HCT116 (cell line): ENCODE data around the gene NCF4. TPM values are rescaled to one million over a fixed set of nuclear protein-coding genes. Genes with fewer than 3 reads are reported as not detected.

ENCODE experiments used
- ATAC-seq: fragments of 200-7000 bp; cut with Tn5 transposase; 2 replicates; pipeline ENCODE4 v1.9.1; 2020; ENCODE audit warnings: mild to moderate bottlenecking, moderate library complexity
- BruUV-seq: library from RNA; stranded (reverse); fragments of 400-500 nt; replicated peaks from 2 replicates; lab custom pipeline; 2021; lab: Mats Ljungman, UMichigan
- CTCF ChIA-PET: fragments of 300-600 bp; sonication (Branson Sonifier 250); formaldehyde crosslinking; loops from one replicate; lab custom pipeline; 2021; ENCODE audit warnings: antibody characterized with exemption; lab: Charles Lee
- POLR2A ChIA-PET: fragments of 300-600, 350-600 bp; sonication (Branson Sonifier 250); formaldehyde crosslinking; loops from one replicate; lab custom pipeline; 2021; ENCODE audit warnings: antibody characterized with exemption; lab: Charles Lee
- RAD21 ChIA-PET, 2 experiments: fragments of 300-600 bp; sonication (Branson Sonifier 250); formaldehyde crosslinking; loops; one replicate each; lab custom pipeline; 2023; ENCODE audit warnings: low total read pairs in 2 of 2; ENCODE audit not compliant: uncharacterized antibody in 2 of 2, unreplicated experiment in 2 of 2, low non-redundant PET in 1 of 2; lab: Charles Lee
- DNase-seq: peaks from one replicate; pipeline ENCODE4 v3.0.0-alpha.2; 2010; ENCODE audit warnings: low read depth, low spot score
- H2AFZ ChIP-seq: fragments of 200-600 bp; shearing (Covaris generic), sonication (generic); 2 replicates; pipeline ENCODE4 v1.6.1; 2017; ENCODE audit warnings: low read depth, mixed run types, mixed read lengths, antibody characterized with exemption, low read length; ENCODE audit not compliant: poor library complexity, severe bottlenecking
- H3K27ac ChIP-seq: 2 replicates; pipeline ENCODE4 v1.5.1; 2012; ENCODE audit warnings: low read depth, low read length
- H3K27me3 ChIP-seq: fragments of 200-600 bp; sonication (generic); 2 replicates; pipeline ENCODE4 v1.6.1; 2016; ENCODE audit warnings: mixed run types, low read length, mixed read lengths; ENCODE audit not compliant: insufficient read depth
- H3K36me3 ChIP-seq, 2 experiments: fragments of 200-500 bp in 1 of 2; fragments of 200-600 bp in 1 of 2; sonication (Bioruptor generic) in 1 of 2; sonication (generic) in 1 of 2; 2 replicates each; pipeline versions ENCODE4 v1.5.1 to v1.6.1; 2014 to 2016; ENCODE audit warnings: low read length in 2 of 2, inconsistent platforms in 1 of 2, mixed read lengths in 1 of 2, mixed run types in 1 of 2; ENCODE audit not compliant: insufficient read depth in 2 of 2, control insufficient read depth in 1 of 2
- H3K4me1 ChIP-seq, 2 experiments: fragments of 200-600 bp in 1 of 2; sonication (generic) in 1 of 2; 2 replicates each; pipeline versions ENCODE4 v1.5.1 to v1.6.1; 2012 to 2017; ENCODE audit warnings: low read length in 2 of 2, inconsistent platforms in 1 of 2, mild to moderate bottlenecking in 1 of 2, mixed read lengths in 1 of 2, mixed run types in 1 of 2, moderate library complexity in 1 of 2; ENCODE audit not compliant: insufficient read depth in 2 of 2, control insufficient read depth in 1 of 2
- H3K4me2 ChIP-seq: fragments of 200-600 bp; sonication (generic); 2 replicates; pipeline ENCODE4 v1.6.1; 2017; ENCODE audit warnings: mixed run types, low read length, mixed read lengths
- H3K4me3 ChIP-seq, 2 experiments: fragments of 200-600 bp in 1 of 2; sonication (generic) in 1 of 2; replicated peaks in 1 of 2; 2 replicates each; pipeline ENCODE4 v1.5.1; 2011 to 2016; ENCODE audit warnings: low read length in 2 of 2, control low read depth in 1 of 2, low read depth in 1 of 2, mild to moderate bottlenecking in 1 of 2, mixed read lengths in 1 of 2, mixed run types in 1 of 2
- H3K79me2 ChIP-seq: fragments of 200-600 bp; sonication (generic); 2 replicates; pipeline ENCODE4 v1.6.1; 2017; ENCODE audit warnings: mild to moderate bottlenecking, mixed run types, low read length, moderate library complexity, mixed read lengths; ENCODE audit not compliant: insufficient read depth
- H3K9ac ChIP-seq: fragments of 200-600 bp; sonication (generic); 2 replicates; pipeline ENCODE4 v1.6.1; 2016; ENCODE audit warnings: low read length, mixed read lengths
- H3K9me2 ChIP-seq: fragments of 200-600 bp; sonication (generic), shearing (Covaris generic); 2 replicates; pipeline ENCODE4 v1.6.1; 2017; ENCODE audit warnings: mixed run types, mild to moderate bottlenecking, moderate library complexity; ENCODE audit not compliant: insufficient read depth
- H3K9me3 ChIP-seq, 2 experiments: fragments of 200-500 bp in 1 of 2; fragments of 200-600 bp in 1 of 2; sonication (Bioruptor generic) in 1 of 2; sonication (generic) in 1 of 2; 2 replicates each; pipeline ENCODE4 v1.6.1; 2014 to 2017; ENCODE audit warnings: low read length in 2 of 2, mixed read lengths in 2 of 2, inconsistent platforms in 1 of 2, low read depth in 1 of 2, mild to moderate bottlenecking in 1 of 2, mixed run types in 1 of 2, moderate library complexity in 1 of 2; ENCODE audit not compliant: control insufficient read depth in 1 of 2, insufficient read depth in 1 of 2
- H4K20me1 ChIP-seq: fragments of 200-600 bp; sonication (generic), shearing (Covaris generic); 2 replicates; pipeline ENCODE4 v1.6.1; 2017; ENCODE audit warnings: mixed run types, mild to moderate bottlenecking, moderate library complexity; ENCODE audit not compliant: insufficient read depth
- CBX3 ChIP-seq: IDR thresholded peaks from 2 replicates; pipeline ENCODE4 v1.6.1; 2012; ENCODE audit warnings: low read depth
- CEBPB ChIP-seq: IDR thresholded peaks from 2 replicates; pipeline ENCODE4 v1.6.1; 2012; ENCODE audit warnings: low read depth
- FOSL1 ChIP-seq: IDR thresholded peaks from 2 replicates; pipeline ENCODE4 v1.6.1; 2012; ENCODE audit warnings: low read depth
- POLR2AphosphoS5 ChIP-seq: IDR thresholded peaks from 2 replicates; pipeline ENCODE4 v1.6.1; 2011; ENCODE audit warnings: mild to moderate bottlenecking, low read depth, low read length, moderate library complexity
- RAD21 ChIP-seq: IDR thresholded peaks from 2 replicates; pipeline ENCODE4 v1.6.1; 2012; ENCODE audit warnings: low read depth, mild to moderate bottlenecking
- YY1 ChIP-seq: IDR thresholded peaks from 2 replicates; pipeline ENCODE4 v1.6.1; 2011; ENCODE audit warnings: low read length, low read depth, moderate library complexity, mild to moderate bottlenecking; ENCODE audit not compliant: insufficient replicate concordance; ENCODE audit errors: extremely low read depth
- ZFX ChIP-seq: fragments of 450-650 bp; IDR thresholded peaks from 2 replicates; pipeline ENCODE4 v1.6.1; 2017
- intact Hi-C: fragments of 100-400 bp; cut with micrococcal nuclease; formaldehyde crosslinking; loops from 2 replicates; pipeline ENCODE4 v1.10.0; 2022
- total RNA-seq: library from RNA; stranded (reverse); gene quantifications from one replicate; pipeline ENCODE4 v1.2.1, GENCODE V29; 2021; ENCODE audit not compliant: unreplicated experiment
- TF ChIP-seq, protein P1 (sequence below): IDR thresholded peaks from 2 replicates; pipeline ENCODE4 v1.6.1; 2011; ENCODE audit warnings: mild to moderate bottlenecking, low read length, moderate library complexity; ENCODE audit not compliant: insufficient replicate concordance; ENCODE audit errors: extremely low read depth
- TF ChIP-seq, protein P2 (sequence below), 3 experiments: fragments of 200-600 bp in 1 of 3; sonication (generic) in 1 of 3; IDR thresholded peaks in 2 of 3; conservative IDR thresholded peaks in 1 of 3; 2 replicates each; pipeline ENCODE4 v1.5.1; 2012 to 2017; ENCODE audit warnings: low read depth in 2 of 3, low read length in 2 of 3, antibody characterized with exemption in 1 of 3, borderline replicate concordance in 1 of 3, control low read depth in 1 of 3, mild to moderate bottlenecking in 1 of 3, mixed read lengths in 1 of 3, mixed run types in 1 of 3, moderate library complexity in 1 of 3; ENCODE audit not compliant: insufficient read depth in 1 of 3

NCF4 gene
- total RNA-seq, 1 experiment from 2014 or later, result 0.37 TPM

DNA sequence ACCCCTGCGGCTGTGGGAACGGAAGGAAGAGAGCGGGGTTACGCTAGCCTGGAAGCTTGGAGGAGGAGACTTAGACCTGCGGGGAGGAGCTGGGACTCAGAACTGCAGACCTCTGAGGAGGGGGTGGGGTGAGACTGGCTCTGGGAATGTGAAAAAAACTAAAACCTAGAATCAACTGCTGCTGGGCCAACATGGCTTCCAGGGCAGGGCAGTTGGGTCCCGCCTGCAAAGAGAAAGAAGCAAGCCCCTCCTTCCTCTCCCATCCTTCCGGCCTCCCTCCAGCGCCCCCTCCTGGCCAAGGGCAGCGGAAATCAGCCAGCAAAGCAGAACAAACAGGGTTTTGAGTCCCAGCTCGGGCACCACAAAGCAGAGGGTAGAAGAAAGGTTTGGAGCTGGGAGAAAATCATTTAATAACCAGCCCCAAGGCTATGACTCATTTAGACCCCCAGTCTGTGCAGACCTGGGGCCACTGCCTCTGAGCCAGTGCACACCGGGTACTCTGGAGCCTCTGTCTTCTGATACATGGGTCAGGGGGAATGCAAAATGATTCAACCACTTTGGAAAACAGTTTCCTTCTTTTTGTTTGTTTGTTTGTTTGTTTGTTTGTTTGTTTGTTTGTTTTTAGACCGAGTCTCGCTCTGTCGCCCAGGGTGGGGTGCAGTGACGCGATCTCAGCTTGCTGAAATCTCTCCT lies 7.3 kb upstream of the NCF4 start:
- no peaks in the 10 kb centered on the region for H3K27me3 ChIP-seq
- H3K9ac ChIP-seq, result no peak overlapping the region
- no peaks in the 10 kb centered on the region for H3K36me3 ChIP-seq
- POLR2A ChIA-PET, result no interaction called here
- no peaks in the 10 kb centered on the region for H3K9me2 ChIP-seq
- no peaks in the 10 kb centered on the region for H3K9me3 ChIP-seq
- TF ChIP-seq, protein P1, sequence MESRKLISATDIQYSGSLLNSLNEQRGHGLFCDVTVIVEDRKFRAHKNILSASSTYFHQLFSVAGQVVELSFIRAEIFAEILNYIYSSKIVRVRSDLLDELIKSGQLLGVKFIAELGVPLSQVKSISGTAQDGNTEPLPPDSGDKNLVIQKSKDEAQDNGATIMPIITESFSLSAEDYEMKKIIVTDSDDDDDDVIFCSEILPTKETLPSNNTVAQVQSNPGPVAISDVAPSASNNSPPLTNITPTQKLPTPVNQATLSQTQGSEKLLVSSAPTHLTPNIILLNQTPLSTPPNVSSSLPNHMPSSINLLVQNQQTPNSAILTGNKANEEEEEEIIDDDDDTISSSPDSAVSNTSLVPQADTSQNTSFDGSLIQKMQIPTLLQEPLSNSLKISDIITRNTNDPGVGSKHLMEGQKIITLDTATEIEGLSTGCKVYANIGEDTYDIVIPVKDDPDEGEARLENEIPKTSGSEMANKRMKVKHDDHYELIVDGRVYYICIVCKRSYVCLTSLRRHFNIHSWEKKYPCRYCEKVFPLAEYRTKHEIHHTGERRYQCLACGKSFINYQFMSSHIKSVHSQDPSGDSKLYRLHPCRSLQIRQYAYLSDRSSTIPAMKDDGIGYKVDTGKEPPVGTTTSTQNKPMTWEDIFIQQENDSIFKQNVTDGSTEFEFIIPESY, result no peak
- no peak for TF ChIP-seq CEBPB
- TF ChIP-seq, protein P2, sequence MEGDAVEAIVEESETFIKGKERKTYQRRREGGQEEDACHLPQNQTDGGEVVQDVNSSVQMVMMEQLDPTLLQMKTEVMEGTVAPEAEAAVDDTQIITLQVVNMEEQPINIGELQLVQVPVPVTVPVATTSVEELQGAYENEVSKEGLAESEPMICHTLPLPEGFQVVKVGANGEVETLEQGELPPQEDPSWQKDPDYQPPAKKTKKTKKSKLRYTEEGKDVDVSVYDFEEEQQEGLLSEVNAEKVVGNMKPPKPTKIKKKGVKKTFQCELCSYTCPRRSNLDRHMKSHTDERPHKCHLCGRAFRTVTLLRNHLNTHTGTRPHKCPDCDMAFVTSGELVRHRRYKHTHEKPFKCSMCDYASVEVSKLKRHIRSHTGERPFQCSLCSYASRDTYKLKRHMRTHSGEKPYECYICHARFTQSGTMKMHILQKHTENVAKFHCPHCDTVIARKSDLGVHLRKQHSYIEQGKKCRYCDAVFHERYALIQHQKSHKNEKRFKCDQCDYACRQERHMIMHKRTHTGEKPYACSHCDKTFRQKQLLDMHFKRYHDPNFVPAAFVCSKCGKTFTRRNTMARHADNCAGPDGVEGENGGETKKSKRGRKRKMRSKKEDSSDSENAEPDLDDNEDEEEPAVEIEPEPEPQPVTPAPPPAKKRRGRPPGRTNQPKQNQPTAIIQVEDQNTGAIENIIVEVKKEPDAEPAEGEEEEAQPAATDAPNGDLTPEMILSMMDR (IDR thresholded peaks at IDR 0.05 in 2 of 3, conservative IDR thresholded peaks at IDR 0.05 in 1 of 3; ENCODE audit: borderline replicate concordance in 1 of 3, insufficient read depth in 1 of 3, low read depth in 2 of 3, low read length in 2 of 3), result peak; percentile 62 to 93 (median 85)
- peak; percentile 53; the same call in 1 of the 2 replicates for TF ChIP-seq CBX3
- TF ChIP-seq YY1, result peak; percentile 80
- no peak for TF ChIP-seq ZFX
- TF ChIP-seq RAD21, result peak; percentile 42
- TF ChIP-seq FOSL1, result no peak
- no peak for TF ChIP-seq POLR2AphosphoS5
- TF ChIP-seq, all 23 proteins: peak for 4
- ChIA-PET CTCF (interaction anchor here (0.6 to 1.5 kb wide), 9 partner anchors 9 to 124 kb away, joined by 3 to 5 read pairs (median 4); no protein-coding TSS in a partner anchor), RAD21 (no interaction called here)
- H3K79me2 ChIP-seq, result no peaks in the 10 kb centered on the region
- peaks cover 0 to 15% of the 10 kb centered on the region in 2 experiments; a peak in 1 of 4 replicates for H3K4me1 ChIP-seq
- no peaks in the 10 kb centered on the region for H4K20me1 ChIP-seq
- H3K4me2 ChIP-seq, result no peak overlapping the region
- no TSS peak for BruUV-seq
- intact Hi-C loops, result loop anchor here (10.0 kb wide), 1 partner anchor 341 kb away; no protein-coding TSS in a partner anchor
- peak; percentile 67 for ATAC-seq
- no peak overlapping the region for H2AFZ ChIP-seq
- no peak overlapping the region for H3K27ac ChIP-seq
- H3K4me3 ChIP-seq, result no peak overlapping the region
- peak; percentile 40 for DNase-seq
